HEK293 (cell line): ENCODE measurements around the gene ICE2.

Experiments
- CTCF ChIA-PET: fragments of 350-600 bp; formaldehyde crosslinking; extraction: SDS; loops from one replicate; lab custom pipeline; 2021; ENCODE audit warnings: antibody characterized with exemption; lab: Yijun Ruan, JAX
- POLR2A ChIA-PET: fragments of 300-600 bp; formaldehyde crosslinking; extraction: SDS; loops from one replicate; lab custom pipeline; 2020; ENCODE audit warnings: antibody characterized with exemption, inconsistent platforms; lab: Yijun Ruan, JAX
- H3K27ac ChIP-seq: fragments of 200-500 bp; sonication (Bioruptor generic); 2 replicates; pipeline ENCODE4 v1.5.1; 2014; ENCODE audit warnings: low read depth, low read length, control low read depth, inconsistent platforms; ENCODE audit errors: extremely low read depth
- H3K36me3 ChIP-seq, 2 experiments: fragments of 200-500 bp in 1 of 2; sonication (Bioruptor generic) in 1 of 2; 1 replicate in 1 of 2; 2 replicates in 1 of 2; pipeline ENCODE4 v1.5.1; 2014 to 2017; ENCODE audit warnings: inconsistent platforms in 2 of 2, low read length in 2 of 2; ENCODE audit not compliant: control insufficient read depth in 2 of 2, insufficient read depth in 1 of 2
- H3K4me1 ChIP-seq: fragments of 200-500 bp; sonication (Bioruptor generic); 2 replicates; pipeline ENCODE4 v1.5.1; 2014; ENCODE audit warnings: mild to moderate bottlenecking, low read length, inconsistent platforms; ENCODE audit not compliant: control insufficient read depth, insufficient read depth
- H3K4me3 ChIP-seq: 2 replicates; pipeline ENCODE4 v1.5.1; 2011; ENCODE audit warnings: low read depth, mild to moderate bottlenecking, control low read depth, low read length, moderate library complexity
- H3K9me3 ChIP-seq: fragments of 200-500 bp; sonication (Bioruptor generic); 2 replicates; pipeline ENCODE4 v1.5.1; 2014; ENCODE audit warnings: low read depth, low read length, inconsistent platforms; ENCODE audit not compliant: control insufficient read depth, insufficient read depth
- INSM2 ChIP-seq: fragments of 450-650 bp; formaldehyde crosslinking; IDR thresholded peaks from 2 replicates; pipeline ENCODE4 v1.5.1; 2016; ENCODE audit warnings: missing biosample characterization, missing genetic modification characterization
- PRDM10 ChIP-seq: fragments of 450-650 bp; formaldehyde crosslinking; IDR thresholded peaks from 2 replicates; pipeline ENCODE4 v1.5.1; 2016; ENCODE audit warnings: missing biosample characterization, missing genetic modification characterization
- ZBTB48 ChIP-seq: fragments of 450-650 bp; formaldehyde crosslinking; IDR thresholded peaks from 2 replicates; pipeline ENCODE4 v1.5.1; 2016; ENCODE audit warnings: missing biosample characterization, missing genetic modification characterization
- ZBTB49 ChIP-seq: fragments of 450-650 bp; formaldehyde crosslinking; IDR thresholded peaks from 2 replicates; pipeline ENCODE4 v1.5.1; 2016; ENCODE audit warnings: missing biosample characterization, missing genetic modification characterization, low read depth
- ZNF140 ChIP-seq: fragments of 450-650 bp; formaldehyde crosslinking; IDR thresholded peaks from 2 replicates; pipeline ENCODE4 v1.5.1; 2016; ENCODE audit warnings: missing biosample characterization, missing genetic modification characterization
- ZNF214 ChIP-seq: fragments of 450-650 bp; formaldehyde crosslinking; IDR thresholded peaks from 2 replicates; pipeline ENCODE4 v1.5.1; 2017; ENCODE audit warnings: missing biosample characterization, mild to moderate bottlenecking, missing genetic modification characterization, borderline replicate concordance
- ZNF23 ChIP-seq: fragments of 450-650 bp; formaldehyde crosslinking; IDR thresholded peaks from 2 replicates; pipeline ENCODE4 v1.5.1; 2016; ENCODE audit warnings: missing biosample characterization, missing genetic modification characterization, borderline replicate concordance
- ZNF311 ChIP-seq: fragments of 450-650 bp; formaldehyde crosslinking; IDR thresholded peaks from 2 replicates; pipeline ENCODE4 v1.5.1; 2017; ENCODE audit warnings: missing biosample characterization, missing genetic modification characterization, borderline replicate concordance
- ZNF580 ChIP-seq: fragments of 450-650 bp; formaldehyde crosslinking; IDR thresholded peaks from 2 replicates; pipeline ENCODE4 v1.5.1; 2016; ENCODE audit warnings: missing biosample characterization, missing genetic modification characterization
- ZNF692 ChIP-seq: fragments of 450-650 bp; formaldehyde crosslinking; IDR thresholded peaks from 2 replicates; pipeline ENCODE4 v1.5.1; 2016; ENCODE audit warnings: missing biosample characterization, missing genetic modification characterization
- ZNF704 ChIP-seq: fragments of 450-650 bp; formaldehyde crosslinking; IDR thresholded peaks from 2 replicates; pipeline ENCODE4 v1.5.1; 2016; ENCODE audit warnings: missing biosample characterization, missing genetic modification characterization
- ZNF837 ChIP-seq: fragments of 450-650 bp; formaldehyde crosslinking; IDR thresholded peaks from 2 replicates; pipeline ENCODE4 v1.5.1; 2016; ENCODE audit warnings: missing biosample characterization, missing genetic modification characterization
- ZNF843 ChIP-seq: fragments of 450-650 bp; formaldehyde crosslinking; IDR thresholded peaks from 2 replicates; pipeline ENCODE4 v1.5.1; 2016; ENCODE audit warnings: missing biosample characterization, missing genetic modification characterization

The ICE2 gene

GRCh38 chr15:60441331-60441730 lies 37.6 kb downstream of the ICE2 start:
- POLR2A ChIA-PET = no interaction called here
- H3K4me3 ChIP-seq = no peak overlapping the region
- H3K4me1 ChIP-seq = no peaks in the 10 kb centered on the region
- peaks cover 0 to 30% of the 10 kb centered on the region in 2 experiments; a peak in 2 of 3 replicates for H3K36me3 ChIP-seq
- no peaks in the 10 kb centered on the region for H3K9me3 ChIP-seq
- H3K27ac ChIP-seq = no peak overlapping the region
- CTCF ChIA-PET = interaction anchor here (0.6 kb wide), 1 partner anchor 82 kb away, joined by 4 read pairs; no protein-coding TSS in a partner anchor
- TF ChIP-seq ZBTB48 (tag by site-specific recombination) = no peak
- no peak for TF ChIP-seq ZNF580 (tag by site-specific recombination)
- TF ChIP-seq ZNF704 (tag by site-specific recombination) = no peak
- no peak for TF ChIP-seq ZNF692 (tag by site-specific recombination)

- TF ChIP-seq ZNF837 (tag by site-specific recombination) = no peak
- TF ChIP-seq ZNF23 (tag by site-specific recombination) = no peak
- no peak for TF ChIP-seq ZNF214 (tag by site-specific recombination)
- no peak for TF ChIP-seq ZNF843 (tag by site-specific recombination)
- TF ChIP-seq PRDM10 = no peak
- TF ChIP-seq ZNF140 = no peak
- no peak for TF ChIP-seq ZBTB49 (tag by site-specific recombination)
- no peak for TF ChIP-seq INSM2
- TF ChIP-seq ZNF311 (tag by site-specific recombination) = no peak
- peaks cover 3 to 43% of the 10 kb centered on the region in 2 experiments; a peak in 2 of 3 replicates for H3K36me3 ChIP-seq
- H3K4me1 ChIP-seq = no peaks in the 10 kb centered on the region
- H3K9me3 ChIP-seq = no peaks in the 10 kb centered on the region
- H3K27ac ChIP-seq = no peak overlapping the region
- H3K4me3 ChIP-seq = no peak overlapping the region
- POLR2A ChIA-PET = no interaction called here
- CTCF ChIA-PET = interaction anchor here (0.6 kb wide), 1 partner anchor 823 kb away, joined by 4 read pairs; no protein-coding TSS in a partner anchor
Measured at GRCh38 chr15:60438646-60439045, 40.3 kb downstream of the ICE2 start.
